Right ventricle myocardium superior (tissue), 1 donor: ENCODE data around the gene IFIT1B. TPM values are rescaled to one million over a fixed set of nuclear protein-coding genes. Genes with fewer than 3 reads are reported as not detected.
"Not testable (repeated sequence)": the region's sequence is repeated elsewhere in the genome, so short reads cannot be mapped to it uniquely, and the experiment has no call there.

Experiments
- ATAC-seq: fragments of 200-7000 bp; cut with Tn5 transposase; one replicate; pipeline ENCODE4 v1.9.1; 2020; ENCODE audit warnings: mild to moderate bottlenecking; ENCODE audit not compliant: poor library complexity
- DNase-seq: peaks from one replicate; pipeline ENCODE4 v3.0.0-alpha.2; 2020
- intact Hi-C: fragments of 100-400 bp; cut with DNase I; formaldehyde crosslinking; loops from one replicate; pipeline ENCODE4 v1.11.2; 2022
- total RNA-seq: library from RNA; stranded (reverse); fragmentation: NEBNext Ultra II Directional; extraction: Animal tissue kit (Norgen Biotek cat#: 25700); gene quantifications from one replicate; pipeline ENCODE4 v1.2.1, GENCODE V29; 2021
- donor health status: DM: no; HTN: yes; CAD: no; lungs with severe emphysema.

Gene IFIT1B
- total RNA-seq, 1 donor from 2014 or later = not detected

GRCh38 chr10:89347701-89348457, 30.0 kb upstream of the IFIT1B start:
- ATAC-seq (no peak), DNase-seq (no peak)
- intact Hi-C loops = no loop called here

- DNase-seq = no peak
- intact Hi-C loops = no loop called here
- ATAC-seq = no peak
Observed at GRCh38 chr10:89348481-89348880, 29.4 kb upstream of the IFIT1B start.

- ATAC-seq = no peak
- no peak for DNase-seq
- intact Hi-C loops = no loop called here
Observed at GRCh38 chr10:89348975-89349374, 28.9 kb upstream of the IFIT1B start.

- ATAC-seq (peak; percentile 62), DNase-seq (peak; percentile 70)
- intact Hi-C loops = not testable (repeated sequence)
Observed at GRCh38 chr10:89350631-89351315, 27.1 kb upstream of the IFIT1B start.

GRCh38 chr10:89351412-89351779, 26.5 kb upstream of the IFIT1B start:
- ATAC-seq = peak; percentile 28
- intact Hi-C loops = no loop called here

GRCh38 chr10:89351780-89352597, 25.9 kb upstream of the IFIT1B start:
- peak; percentile 78 for ATAC-seq
- intact Hi-C loops = no loop called here
- no peak for DNase-seq

More at GRCh38 chr10:89351412-89351779, 26.5 kb upstream of the IFIT1B start:
- DNase-seq = no peak

- intact Hi-C loops = no loop called here
- ATAC-seq (no peak), DNase-seq (no peak)
Observed at GRCh38 chr10:89352802-89353201, 25.1 kb upstream of the IFIT1B start.

GRCh38 chr10:89355394-89355931, 22.4 kb upstream of the IFIT1B start:
- no peak for DNase-seq
- ATAC-seq = no peak
- intact Hi-C loops = no loop called here

- intact Hi-C loops = no loop called here
- no peak for DNase-seq
- no peak for ATAC-seq
Observed at GRCh38 chr10:89357096-89357495, 20.8 kb upstream of the IFIT1B start.

- ATAC-seq = no peak
- no peak for DNase-seq
- intact Hi-C loops = no loop called here
Observed at GRCh38 chr10:89357975-89358374, 19.9 kb upstream of the IFIT1B start.

GRCh38 chr10:89360157-89360556, 17.7 kb upstream of the IFIT1B start:
- DNase-seq = no peak
- ATAC-seq = no peak
- intact Hi-C loops = no loop called here

GRCh38 chr10:89362929-89363328, 14.9 kb upstream of the IFIT1B start:
- no peak for DNase-seq
- no peak for ATAC-seq
- intact Hi-C loops = no loop called here

- intact Hi-C loops = no loop called here
Observed at GRCh38 chr10:89363729-89364442, 14.0 kb upstream of the IFIT1B start.

GRCh38 chr10:89364531-89364930, 13.3 kb upstream of the IFIT1B start:
- intact Hi-C loops = no loop called here
- no peak for DNase-seq
- no peak for ATAC-seq

More at GRCh38 chr10:89363729-89364442, 14.0 kb upstream of the IFIT1B start:
- ATAC-seq (no peak), DNase-seq (no peak)

GRCh38 chr10:89367529-89367928, 10.3 kb upstream of the IFIT1B start:
- no peak for ATAC-seq
- no peak for DNase-seq
- intact Hi-C loops = no loop called here

GRCh38 chr10:89368129-89368528, 9.7 kb upstream of the IFIT1B start:
- intact Hi-C loops = no loop called here
- ATAC-seq (no peak), DNase-seq (no peak)

- DNase-seq (no peak), ATAC-seq (no peak)
- intact Hi-C loops = no loop called here
Observed at GRCh38 chr10:89369156-89370105, 8.4 kb upstream of the IFIT1B start.

GRCh38 chr10:89371079-89371478, 6.8 kb upstream of the IFIT1B start:
- intact Hi-C loops = no loop called here
- ATAC-seq = no peak
- no peak for DNase-seq
